Body of pancreas (tissue), 4 donors: ENCODE measurements around the gene WDR5. TPM values are rescaled to one million over a fixed set of nuclear protein-coding genes. Genes with fewer than 3 reads are reported as not detected.
A peak's percentile ranks its signal among the peaks of the same experiment; 100 is the strongest.

Source experiments
- ATAC-seq: fragments of 150-250 bp; one replicate; pipeline ENCODE4 v1.9.1; 2016
- DNase-seq, 4 donors: peaks; one replicate each; pipeline ENCODE4 v3.0.0-alpha.2; 2019
- H3K27ac ChIP-seq, 4 donors: fragments of 200-600 bp; sonication (generic); 1 replicate in 3 of 4; 2 replicates in 1 of 4; pipeline versions ENCODE4 v1.5.1 to v1.6.1; 2016 to 2019; ENCODE audit warnings: mild to moderate bottlenecking in 1 of 4, mixed read lengths in 1 of 4, moderate library complexity in 1 of 4
- H3K27me3 ChIP-seq, 2 donors: fragments of 200-600 bp; sonication (generic); one replicate each; pipeline ENCODE4 v1.6.0; 2016; ENCODE audit warnings: mild to moderate bottlenecking in 1 of 2
- H3K36me3 ChIP-seq, 2 donors: fragments of 200-600 bp; sonication (generic); replicated peaks in 1 of 2; 2 replicates each; pipeline ENCODE4 v1.5.1; 2016; ENCODE audit warnings: low read depth in 2 of 2; ENCODE audit not compliant: insufficient read depth in 1 of 2
- H3K4me1 ChIP-seq: fragments of 200-600 bp; sonication (generic); one replicate; pipeline ENCODE4 v1.6.0; 2016
- H3K4me3 ChIP-seq, 2 donors: fragments of 200-600 bp; sonication (generic); 1 replicate in 1 of 2; 2 replicates in 1 of 2; pipeline ENCODE4 v1.5.1; 2016 to 2019
- H3K9me3 ChIP-seq, 3 donors: fragments of 200-600 bp; sonication (generic); 1 replicate in 2 of 3; 2 replicates in 1 of 3; pipeline ENCODE4 v1.5.1; 2016
- CTCF ChIP-seq, 7 experiments: fragments of 450-650 bp in 4 of 7; fragments of 200-600 bp in 3 of 7; sonication (generic) in 3 of 7; IDR thresholded peaks; one replicate each; pipeline ENCODE4 v1.5.1; 2016 to 2019; ENCODE audit warnings: antibody characterized with exemption in 7 of 7
- POLR2A ChIP-seq, 3 donors: fragments of 450-650 bp; IDR thresholded peaks; one replicate each; pipeline ENCODE4 v1.6.1; 2016; ENCODE audit warnings: antibody characterized with exemption in 3 of 3, mild to moderate bottlenecking in 2 of 3
- WGBS, 2 donors: methylation state at CpG; one replicate each; pipeline ENCODE4 v1.1.5; 2017; 5-methylcytosine and 5-hydroxymethylcytosine counted together
- intact Hi-C: fragments of 100-400 bp; cut with DNase I; formaldehyde crosslinking; loops from one replicate; pipeline ENCODE4 v1.15.1; 2023
- total RNA-seq, 2 donors: library from RNA; depleted of rRNA; stranded (reverse); fragments of >200 nt; gene quantifications; one replicate each; pipeline ENCODE4 v1.1.0, GENCODE V29; 2016

WDR5 gene
- total RNA-seq, 2 donors from 2014 or later, result 12.5 to 19.1 TPM

- Histone ChIP-seq H3K27me3 (no peaks in the 10 kb centered on the region), H3K4me1 (no peaks in the 10 kb centered on the region), H3K9me3 (no peaks in the 10 kb centered on the region), H3K36me3 (no peaks in the 10 kb centered on the region), H3K4me3 (no peak overlapping the region), H3K27ac (no peak overlapping the region)
- WGBS, 2 donors, result 65 to 70% methylated on average over 1 to 8 of the region's 8 CpGs
- no peak for TF ChIP-seq POLR2A (IDR thresholded peaks at IDR 0.05)
- no peak for TF ChIP-seq CTCF (IDR thresholded peaks at IDR 0.05)
- ATAC-seq (no peak), DNase-seq (peak in 2 of 4 donors; percentile 1)
- intact Hi-C loops, result no loop called here
These were observed 45.8 kb downstream of the WDR5 start for GRCh38 chr9:134181648-134182034.

GRCh38 chr9:134182554-134183085, 46.7 kb downstream of the WDR5 start:
- intact Hi-C loops, result no loop called here
- Histone ChIP-seq H3K9me3 (no peaks in the 10 kb centered on the region), H3K4me1 (no peaks in the 10 kb centered on the region), H3K27ac (no peak overlapping the region), H3K4me3 (no peak overlapping the region), H3K36me3 (no peaks in the 10 kb centered on the region), H3K27me3 (no peaks in the 10 kb centered on the region)
- WGBS, 2 donors, result 70 to 76% methylated on average over 4 of the region's 4 CpGs
- DNase-seq (peak in 2 of 4 donors; percentile 0), ATAC-seq (peak; percentile 43)
- TF ChIP-seq POLR2A (IDR thresholded peaks at IDR 0.05) (no peak), CTCF (IDR thresholded peaks at IDR 0.05) (no peak)

GRCh38 chr9:134185536-134186011, 49.7 kb downstream of the WDR5 start:
- DNase-seq (peak in 1 of 4 donors; percentile 3), ATAC-seq (no peak)
- intact Hi-C loops, result no loop called here
- Histone ChIP-seq H3K9me3 (no peaks in the 10 kb centered on the region), H3K36me3 (no peaks in the 10 kb centered on the region), H3K4me3 (no peak overlapping the region), H3K27me3 (peaks cover 0 to 5% of the 10 kb centered on the region in 2 donors), H3K27ac (no peak overlapping the region), H3K4me1 (peaks cover 10% of the 10 kb centered on the region)
- no peak for TF ChIP-seq POLR2A (IDR thresholded peaks at IDR 0.05)
- TF ChIP-seq CTCF (IDR thresholded peaks at IDR 0.05), result no peak
- 43 to 56% methylated on average over 7 to 8 of the region's 8 CpGs for WGBS, 2 donors

GRCh38 chr9:134186471-134187109, 50.7 kb downstream of the WDR5 start:
- ATAC-seq, result peak; percentile 30
- WGBS, 2 donors, result 44 to 51% methylated on average over 12 to 21 of the region's 21 CpGs
- H3K4me1 ChIP-seq, result peaks cover 10% of the 10 kb centered on the region
- H3K4me3 ChIP-seq, result no peak overlapping the region
- H3K27ac ChIP-seq, result no peak overlapping the region
- intact Hi-C loops, result no loop called here
- H3K27me3 ChIP-seq, result peaks cover 0 to 5% of the 10 kb centered on the region in 2 donors
- no peaks in the 10 kb centered on the region for H3K36me3 ChIP-seq
- no peaks in the 10 kb centered on the region for H3K9me3 ChIP-seq
- peak in 2 of 4 donors; percentile 11 to 19 for DNase-seq
- TF ChIP-seq CTCF (IDR thresholded peaks at IDR 0.05), result no peak
- no peak for TF ChIP-seq POLR2A (IDR thresholded peaks at IDR 0.05)
